ENCODE results near the gene ADAP2. TPM values are rescaled to one million over a fixed set of nuclear protein-coding genes. Genes with fewer than 3 reads are reported as not detected.

The ADAP2 gene
- total and polyA plus RNA-seq, 4 donors: 10.3 to 40.9 (median 27.9) TPM

DNA sequence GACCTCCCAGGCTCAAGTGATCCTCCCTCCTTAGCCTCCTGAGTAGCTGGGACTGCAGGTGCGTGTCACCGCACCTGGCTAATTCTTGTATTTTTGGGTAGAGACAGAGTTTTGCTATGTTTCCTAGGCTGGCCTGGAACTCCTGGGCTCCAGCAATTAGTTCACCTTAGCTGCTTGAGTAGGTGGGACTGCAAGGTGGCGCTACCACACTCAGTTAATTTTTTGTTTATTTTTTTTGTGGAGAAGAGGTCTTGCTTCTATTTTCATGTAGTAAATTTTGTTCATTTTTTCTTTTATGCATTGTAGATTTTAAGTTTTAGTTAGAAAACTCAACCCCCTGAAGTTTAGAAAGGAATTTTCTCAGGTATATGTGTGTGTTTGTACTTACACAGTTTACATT is 70.8 kb downstream of the ADAP2 start:
- Histone ChIP-seq H3K4me3 (no peak overlapping the region), H3K27me3 (ENCODE audit: control insufficient read depth in 3 of 3, insufficient read depth in 3 of 3, low read length in 2 of 3) (no peaks in the 10 kb centered on the region), H3K9me3 (ENCODE audit: control insufficient read depth in 4 of 4, insufficient read depth in 3 of 4, low read length in 3 of 4) (no peaks in the 10 kb centered on the region), H3K36me3 (ENCODE audit: control insufficient read depth in 4 of 4, insufficient read depth in 4 of 4, low read length in 4 of 4) (peaks cover 4 to 26% (median 16%) of the 10 kb centered on the region in 4 donors), H3K4me1 (ENCODE audit: control insufficient read depth in 5 of 5, insufficient read depth in 5 of 5, low read length in 5 of 5) (no peaks in the 10 kb centered on the region), H3K27ac (ENCODE audit: low read depth in 1 of 2, low read length in 1 of 2) (no peak overlapping the region), H3K9ac (ENCODE audit: insufficient read depth in 1 of 2, low read length in 2 of 2) (no peak overlapping the region)
- no peak for TF ChIP-seq CTCF (IDR thresholded peaks at IDR 0.05; ENCODE audit: control extremely low read depth, extremely low read depth)
- 97 to 100% methylated on average over 3 of the region's 3 CpGs for WGBS, 2 donors
- no peak for ATAC-seq (ENCODE audit: insufficient read depth, low FRiP score)
- DNase-seq: no peak

DNA sequence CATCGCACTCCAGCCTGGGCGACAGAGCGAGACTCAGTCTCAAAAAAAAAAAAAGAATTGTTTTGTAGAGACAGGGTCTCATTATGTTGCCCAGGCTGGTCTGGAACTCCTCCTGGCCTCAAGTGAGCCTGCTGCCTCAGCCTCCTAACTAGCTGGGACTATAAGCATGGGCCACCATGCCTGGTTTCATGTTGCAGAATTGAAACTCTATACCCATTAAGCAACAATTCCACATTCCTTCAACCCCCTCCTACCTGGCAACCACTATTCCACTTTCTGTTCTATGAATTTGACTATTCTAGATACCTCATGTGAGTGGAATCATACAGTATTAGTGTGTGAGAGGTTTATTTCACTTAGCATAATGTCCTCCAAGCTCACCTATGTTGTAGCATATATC is 73.6 kb downstream of the ADAP2 start:
- no peak overlapping the region for H3K4me3 ChIP-seq
- H3K9ac ChIP-seq (ENCODE audit: insufficient read depth in 1 of 2, low read length in 2 of 2): no peak overlapping the region
- no peaks in the 10 kb centered on the region for H3K9me3 ChIP-seq (ENCODE audit: control insufficient read depth in 4 of 4, insufficient read depth in 3 of 4, low read length in 3 of 4)
- H3K27me3 ChIP-seq (ENCODE audit: control insufficient read depth in 3 of 3, insufficient read depth in 3 of 3, low read length in 2 of 3): no peaks in the 10 kb centered on the region
- H3K36me3 ChIP-seq (ENCODE audit: control insufficient read depth in 4 of 4, insufficient read depth in 4 of 4, low read length in 4 of 4): peaks cover 9 to 39% (median 19%) of the 10 kb centered on the region in 4 donors
- 91 to 93% methylated on average over 3 of the region's 3 CpGs for WGBS, 2 donors
- no peaks in the 10 kb centered on the region for H3K4me1 ChIP-seq (ENCODE audit: control insufficient read depth in 5 of 5, insufficient read depth in 5 of 5, low read length in 5 of 5)
- no peak for TF ChIP-seq CTCF (IDR thresholded peaks at IDR 0.05; ENCODE audit: control extremely low read depth, extremely low read depth)
- H3K27ac ChIP-seq (ENCODE audit: low read depth in 1 of 2, low read length in 1 of 2): no peak overlapping the region
- ATAC-seq (ENCODE audit: insufficient read depth, low FRiP score) (no peak), DNase-seq (no peak)

DNA sequence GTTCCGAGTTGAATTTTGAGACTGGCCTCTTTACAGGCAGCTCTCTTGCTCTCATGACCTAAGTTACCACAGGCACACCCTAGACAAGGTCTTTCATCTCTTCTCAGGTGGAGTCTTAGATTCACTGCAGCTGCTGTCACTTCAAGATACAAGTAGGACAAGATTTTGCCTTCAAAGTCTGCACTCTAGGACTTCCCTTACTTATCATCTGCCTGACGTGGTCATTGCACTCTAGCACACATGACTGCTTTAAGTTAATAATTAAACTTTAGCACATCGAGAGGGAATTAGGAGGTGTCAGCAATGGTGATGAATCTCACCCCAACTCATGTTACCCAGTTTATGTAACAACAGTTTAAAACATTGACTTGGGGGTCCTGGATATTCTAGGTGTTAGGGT is 74.7 kb downstream of the ADAP2 start:
- no peak for ATAC-seq (ENCODE audit: insufficient read depth, low FRiP score)
- no peaks in the 10 kb centered on the region for H3K4me1 ChIP-seq (ENCODE audit: control insufficient read depth in 5 of 5, insufficient read depth in 5 of 5, low read length in 5 of 5)
- H3K27ac ChIP-seq (ENCODE audit: low read depth in 1 of 2, low read length in 1 of 2): no peak overlapping the region
- H3K27me3 ChIP-seq (ENCODE audit: control insufficient read depth in 3 of 3, insufficient read depth in 3 of 3, low read length in 2 of 3): no peaks in the 10 kb centered on the region
- DNase-seq: no peak
- H3K9me3 ChIP-seq (ENCODE audit: control insufficient read depth in 4 of 4, insufficient read depth in 3 of 4, low read length in 3 of 4): no peaks in the 10 kb centered on the region
- no peak for TF ChIP-seq CTCF (IDR thresholded peaks at IDR 0.05; ENCODE audit: control extremely low read depth, extremely low read depth)
- H3K9ac ChIP-seq (ENCODE audit: insufficient read depth in 1 of 2, low read length in 2 of 2): no peak overlapping the region
- peaks cover 9 to 39% (median 19%) of the 10 kb centered on the region in 4 donors for H3K36me3 ChIP-seq (ENCODE audit: control insufficient read depth in 4 of 4, insufficient read depth in 4 of 4, low read length in 4 of 4)
- H3K4me3 ChIP-seq: no peak overlapping the region
- 85 to 91% methylated on average over 3 of the region's 3 CpGs for WGBS, 2 donors

DNA sequence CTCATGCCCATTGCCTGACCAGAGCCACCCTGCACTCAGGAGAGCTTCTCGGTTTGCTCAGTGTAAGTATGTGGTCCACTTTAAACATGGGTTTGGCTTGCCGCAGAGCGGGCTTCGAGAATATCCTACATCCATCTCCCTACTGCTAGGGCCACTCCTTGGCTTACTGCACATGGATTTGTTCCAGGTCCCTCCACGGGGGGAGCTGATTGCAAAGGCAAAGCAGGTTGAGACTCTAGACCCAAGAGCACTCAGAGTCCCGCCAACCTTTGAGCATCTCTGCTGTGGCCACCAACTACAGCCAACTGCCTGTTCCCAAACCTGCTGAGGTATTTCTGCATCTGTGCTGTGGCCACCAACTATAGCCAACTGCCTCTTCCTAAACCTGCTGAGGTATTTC is 75.5 kb downstream of the ADAP2 start:
- ATAC-seq (ENCODE audit: insufficient read depth, low FRiP score) (no peak), DNase-seq (no peak)
- H3K36me3 ChIP-seq (ENCODE audit: control insufficient read depth in 4 of 4, insufficient read depth in 4 of 4, low read length in 4 of 4): peaks cover 9 to 38% (median 19%) of the 10 kb centered on the region in 4 donors
- WGBS, 2 donors: 95 to 98% methylated on average over 6 of the region's 6 CpGs
- no peaks in the 10 kb centered on the region for H3K9me3 ChIP-seq (ENCODE audit: control insufficient read depth in 4 of 4, insufficient read depth in 3 of 4, low read length in 3 of 4)
- H3K27me3 ChIP-seq (ENCODE audit: control insufficient read depth in 3 of 3, insufficient read depth in 3 of 3, low read length in 2 of 3): no peaks in the 10 kb centered on the region
- H3K4me1 ChIP-seq (ENCODE audit: control insufficient read depth in 5 of 5, insufficient read depth in 5 of 5, low read length in 5 of 5): no peaks in the 10 kb centered on the region
- H3K27ac ChIP-seq (ENCODE audit: low read depth in 1 of 2, low read length in 1 of 2): no peak overlapping the region
- no peak overlapping the region for H3K9ac ChIP-seq (ENCODE audit: insufficient read depth in 1 of 2, low read length in 2 of 2)
- TF ChIP-seq CTCF (IDR thresholded peaks at IDR 0.05; ENCODE audit: control extremely low read depth, extremely low read depth): no peak
- H3K4me3 ChIP-seq: no peak overlapping the region
